SK-N-SH (cell line): Measurements from ENCODE around the gene RASIP1. TPM values are rescaled to one million over a fixed set of nuclear protein-coding genes. Genes with fewer than 3 reads are reported as not detected.

Experiments
- CTCF ChIA-PET: fragments of 300-600, 350-600 bp; formaldehyde crosslinking; extraction: SDS; loops from one replicate; lab custom pipeline; 2021; lab: Yijun Ruan, JAX
- POLR2A ChIA-PET: fragments of 350-600 bp; sonication (Branson Sonifier 250); formaldehyde crosslinking; extraction: SDS; loops from one replicate; lab custom pipeline; 2020; ENCODE audit warnings: antibody characterized with exemption, inconsistent platforms; lab: Yijun Ruan, JAX
- DNase-seq: peaks from one replicate; pipeline ENCODE4 v3.0.0; 2012
- H2AFZ ChIP-seq: fragments of 200-600 bp; sonication (generic); 2 replicates; pipeline ENCODE4 v1.8.1; 2016; ENCODE audit warnings: antibody characterized with exemption, mild to moderate bottlenecking, low read depth
- H3F3A ChIP-seq: fragments of 200-600 bp; sonication (generic); replicated peaks from 2 replicates; pipeline ENCODE3; 2016; ENCODE audit warnings: antibody characterized with exemption, mild to moderate bottlenecking; ENCODE audit not compliant: insufficient read depth
- H3K27ac ChIP-seq, 2 experiments: fragments of 200-500 bp in 1 of 2; fragments of 200-600 bp in 1 of 2; sonication (Bioruptor generic) in 1 of 2; sonication (generic), shearing (Covaris generic) in 1 of 2; 2 replicates each; pipeline versions ENCODE4 v1.5.1 to v1.6.1; 2014 to 2016; ENCODE audit warnings: low read depth in 2 of 2, inconsistent platforms in 1 of 2, low read length in 1 of 2, mild to moderate bottlenecking in 1 of 2, mixed read lengths in 1 of 2
- H3K27me3 ChIP-seq: fragments of 200-600 bp; sonication (generic), shearing (Covaris generic); 2 replicates; pipeline ENCODE4 v1.6.1; 2016; ENCODE audit warnings: mixed run types; ENCODE audit not compliant: insufficient read depth
- H3K36me3 ChIP-seq, 2 experiments: fragments of 200-500 bp in 1 of 2; fragments of 200-600 bp in 1 of 2; sonication (Bioruptor generic) in 1 of 2; sonication (generic) in 1 of 2; replicated peaks in 1 of 2; 2 replicates each; pipeline versions ENCODE3 to v1.5.1; 2014 to 2016; ENCODE audit warnings: low read length in 1 of 2, mild to moderate bottlenecking in 1 of 2; ENCODE audit not compliant: insufficient read depth in 2 of 2, control insufficient read depth in 1 of 2
- H3K4me1 ChIP-seq, 2 experiments: fragments of 200-500 bp in 1 of 2; fragments of 200-600 bp in 1 of 2; sonication (Bioruptor generic) in 1 of 2; sonication (generic), shearing (Covaris generic) in 1 of 2; 2 replicates each; pipeline versions ENCODE4 v1.5.1 to v1.6.1; 2014 to 2016; ENCODE audit warnings: low read depth in 1 of 2, low read length in 1 of 2, mixed run types in 1 of 2; ENCODE audit not compliant: insufficient read depth in 2 of 2, control insufficient read depth in 1 of 2
- H3K4me2 ChIP-seq: fragments of 200-600 bp; sonication (generic), shearing (Covaris generic); 2 replicates; pipeline ENCODE4 v1.6.1; 2017; ENCODE audit warnings: mixed run types
- H3K4me3 ChIP-seq, 2 experiments: fragments of 200-500 bp in 1 of 2; fragments of 200-600 bp in 1 of 2; sonication (Bioruptor generic) in 1 of 2; sonication (generic), shearing (Covaris generic) in 1 of 2; 2 replicates each; pipeline versions ENCODE4 v1.5.1 to v1.8.1; 2014 to 2016; ENCODE audit warnings: low read depth in 2 of 2, inconsistent platforms in 1 of 2, low read length in 1 of 2, mild to moderate bottlenecking in 1 of 2, mixed read lengths in 1 of 2, moderate library complexity in 1 of 2
- H3K79me2 ChIP-seq: fragments of 200-600 bp; sonication (generic); 2 replicates; pipeline ENCODE4 v1.8.1; 2017; ENCODE audit warnings: mild to moderate bottlenecking; ENCODE audit not compliant: insufficient read depth
- H3K9ac ChIP-seq: fragments of 200-600 bp; sonication (generic); 2 replicates; pipeline ENCODE4 v1.6.1; 2017; ENCODE audit warnings: mixed run types
- H3K9me2 ChIP-seq: fragments of 200-600 bp; sonication (generic); 2 replicates; pipeline ENCODE4 v1.6.1; 2017; ENCODE audit warnings: mixed run types
- H3K9me3 ChIP-seq: fragments of 200-600 bp; sonication (generic); 2 replicates; pipeline ENCODE4 v1.6.1; 2017; ENCODE audit warnings: mixed run types, mild to moderate bottlenecking, moderate library complexity
- H4K20me1 ChIP-seq: fragments of 200-600 bp; sonication (generic); 2 replicates; pipeline ENCODE4 v1.6.1; 2017; ENCODE audit warnings: mild to moderate bottlenecking, mixed run types; ENCODE audit not compliant: insufficient read depth
- ELF1 ChIP-seq: IDR thresholded peaks from 2 replicates; pipeline ENCODE4 v1.4.0; 2012
- EP300 ChIP-seq, 2 experiments: IDR thresholded peaks; 2 replicates each; pipeline versions ENCODE4 v1.4.0 to v1.6.1; 2012; ENCODE audit warnings: borderline replicate concordance in 1 of 2, low read depth in 1 of 2, low read length in 1 of 2
- FOXJ3 ChIP-seq: sonication (generic); formaldehyde crosslinking; IDR thresholded peaks from 2 replicates; pipeline ENCODE4 v1.5.1; 2020; ENCODE audit warnings: mild to moderate bottlenecking, missing genetic modification reagents
- GABPA ChIP-seq: IDR thresholded peaks from 2 replicates; pipeline ENCODE4 v1.4.0; 2012; ENCODE audit warnings: low read depth, mild to moderate bottlenecking
- GATA2 ChIP-seq: sonication (generic); formaldehyde crosslinking; IDR thresholded peaks from 2 replicates; pipeline ENCODE4 v1.5.0; 2020; ENCODE audit warnings: mild to moderate bottlenecking, missing genetic modification reagents
- IRF3 ChIP-seq: fragments of 150-350 bp; IDR thresholded peaks from 2 replicates; pipeline ENCODE4 v1.6.1; 2016; ENCODE audit warnings: mild to moderate bottlenecking, low read depth, low read length
- JUND ChIP-seq: IDR thresholded peaks from 2 replicates; pipeline ENCODE4 v1.4.0; 2012
- MAX ChIP-seq: IDR thresholded peaks from 2 replicates; pipeline ENCODE4 v1.4.0; 2012; ENCODE audit warnings: low read depth
- MEF2A ChIP-seq: IDR thresholded peaks from 2 replicates; pipeline ENCODE4 v1.4.0; 2012; ENCODE audit warnings: low read depth, borderline replicate concordance
- MXI1 ChIP-seq: IDR thresholded peaks from 2 replicates; pipeline ENCODE4 v1.6.1; 2012; ENCODE audit warnings: mild to moderate bottlenecking, low read depth, low read length, improper control_type of control experiment
- NFIC ChIP-seq: IDR thresholded peaks from 2 replicates; pipeline ENCODE4 v1.4.0; 2012; ENCODE audit warnings: borderline replicate concordance
- NRF1 ChIP-seq: IDR thresholded peaks from 2 replicates; pipeline ENCODE4 v1.6.1; 2012; ENCODE audit warnings: low read depth, mild to moderate bottlenecking, low read length
- PBX3 ChIP-seq: IDR thresholded peaks from 2 replicates; pipeline ENCODE4; 2012
- POLR2AphosphoS5 ChIP-seq: IDR thresholded peaks from 2 replicates; pipeline ENCODE4 v1.6.1; 2012; ENCODE audit warnings: low read depth, low read length
- RCOR1 ChIP-seq: fragments of 150-350 bp; IDR thresholded peaks from 2 replicates; pipeline ENCODE4 v1.6.1; 2017; ENCODE audit warnings: antibody characterized with exemption, low read length
- REST ChIP-seq: IDR thresholded peaks from 2 replicates; pipeline ENCODE4 v1.6.1; 2012; ENCODE audit warnings: mild to moderate bottlenecking, low read depth, low read length, moderate library complexity
- RFX5 ChIP-seq: IDR thresholded peaks from 2 replicates; pipeline ENCODE4 v1.6.1; 2012; ENCODE audit warnings: mild to moderate bottlenecking, improper control_type of control experiment, low read length
- SIN3A ChIP-seq: IDR thresholded peaks from 2 replicates; pipeline ENCODE4 v1.6.1; 2012; ENCODE audit warnings: low read depth, mild to moderate bottlenecking, low read length, moderate library complexity, borderline replicate concordance
- TAF1 ChIP-seq: IDR thresholded peaks from 2 replicates; pipeline ENCODE4 v1.6.1; 2012; ENCODE audit warnings: low read depth, mild to moderate bottlenecking, low read length, moderate library complexity, borderline replicate concordance
- TCF12 ChIP-seq: IDR thresholded peaks from 2 replicates; pipeline ENCODE4 v1.4.0; 2012
- TEAD4 ChIP-seq: IDR thresholded peaks from 2 replicates; pipeline ENCODE4 v1.4.0; 2012; ENCODE audit warnings: mild to moderate bottlenecking, borderline replicate concordance; ENCODE audit not compliant: insufficient read depth
- USF1 ChIP-seq: IDR thresholded peaks from 2 replicates; pipeline ENCODE4 v1.4.0; 2012; ENCODE audit warnings: low read depth, borderline replicate concordance
- WGBS: methylation state at CpG from one replicate; pipeline ENCODE4 v1.1.6; 2017; ENCODE audit warnings: low lambda C conversion rate; 5-methylcytosine and 5-hydroxymethylcytosine counted together
- polyA plus RNA-seq, 3 experiments: library from polyadenylated mRNA; depleted of rRNA; stranded (reverse); fragments of >200 nt; gene quantifications; 2 replicates each; pipeline ENCODE4 v1.2.3, GENCODE V29; 2012

Gene RASIP1
- polyA plus RNA-seq, 1 of the 3 experiments (the other 2 are of a cell fraction): 0.41 TPM

- Histone ChIP-seq H3K79me2 (peaks cover 5% of the 10 kb centered on the region), H3K27me3 (no peaks in the 10 kb centered on the region), H2AFZ (no peak overlapping the region), H4K20me1 (no peaks in the 10 kb centered on the region), H3K4me1 (peaks cover 0 to 7% of the 10 kb centered on the region in 2 experiments; a peak in 1 of 4 replicates), H3K9ac (no peak overlapping the region), H3K4me3 (no peak overlapping the region), H3K27ac (no peak overlapping the region), H3K9me2 (no peaks in the 10 kb centered on the region), H3K9me3 (no peaks in the 10 kb centered on the region), H3K4me2 (no peak overlapping the region), H3F3A (no peaks in the 10 kb centered on the region), H3K36me3 (no peaks in the 10 kb centered on the region)
- ChIA-PET POLR2A (no interaction called here), CTCF (no interaction called here)
- no peak for DNase-seq
- no peak for TF ChIP-seq MAX
- TF ChIP-seq TCF12: no peak
- TF ChIP-seq USF1: no peak
- no peak for TF ChIP-seq POLR2AphosphoS5
- TF ChIP-seq ELF1: no peak
- no peak for TF ChIP-seq JUND
- no peak for TF ChIP-seq GABPA
- TF ChIP-seq MXI1: no peak
- TF ChIP-seq FOXJ3: no peak
- 70% methylated on average over 11 of the region's 11 CpGs for WGBS
Measured at GRCh38 chr19:48708471-48708870, 31.9 kb downstream of the RASIP1 start.

GRCh38 chr19:48705431-48705830 is 35.0 kb downstream of the RASIP1 start:
- Histone ChIP-seq H2AFZ (no peak overlapping the region), H3K4me3 (no peak overlapping the region), H3K4me1 (no peaks in the 10 kb centered on the region; a peak in 1 of 4 replicates), H3K9me3 (no peaks in the 10 kb centered on the region), H3K27me3 (no peaks in the 10 kb centered on the region), H3K27ac (no peak overlapping the region), H3K4me2 (no peak overlapping the region), H3K9ac (no peak overlapping the region), H3K36me3 (no peaks in the 10 kb centered on the region), H3F3A (no peaks in the 10 kb centered on the region), H3K79me2 (no peaks in the 10 kb centered on the region), H4K20me1 (no peaks in the 10 kb centered on the region), H3K9me2 (no peaks in the 10 kb centered on the region)
- no peak for DNase-seq
- ChIA-PET CTCF (interaction anchor here (1.4 kb wide), 1 partner anchor 16 kb away, joined by 4 read pairs; no protein-coding TSS in a partner anchor), POLR2A (no interaction called here)
- 76% methylated on average over 2 of the region's 2 CpGs for WGBS
- no peak for TF ChIP-seq RFX5
- no peak for TF ChIP-seq SIN3A
- no peak for TF ChIP-seq MEF2A
- no peak for TF ChIP-seq NFIC
- TF ChIP-seq TEAD4: no peak
- no peak for TF ChIP-seq TCF12
- TF ChIP-seq EP300 (IDR thresholded peaks at IDR 0.05; ENCODE audit: borderline replicate concordance in 1 of 2, low read depth in 1 of 2, low read length in 1 of 2): no peak
- no peak for TF ChIP-seq REST
- TF ChIP-seq TAF1: no peak
- no peak for TF ChIP-seq GATA2 (CRISPR knock-in tag)
- no peak for TF ChIP-seq RCOR1
- TF ChIP-seq PBX3: no peak
- no peak for TF ChIP-seq NRF1
- no peak for TF ChIP-seq IRF3
- TF ChIP-seq GABPA: no peak
